Measurements from ENCODE around the gene LFNG. TPM values are rescaled to one million over a fixed set of nuclear protein-coding genes. Genes with fewer than 3 reads are reported as not detected.

Gene LFNG
- total RNA-seq, 3 donors from 2014 or later (not counting 1 experiment from before 2014, with no cell fraction given), result 140 to 191 (median 176) TPM

DNA sequence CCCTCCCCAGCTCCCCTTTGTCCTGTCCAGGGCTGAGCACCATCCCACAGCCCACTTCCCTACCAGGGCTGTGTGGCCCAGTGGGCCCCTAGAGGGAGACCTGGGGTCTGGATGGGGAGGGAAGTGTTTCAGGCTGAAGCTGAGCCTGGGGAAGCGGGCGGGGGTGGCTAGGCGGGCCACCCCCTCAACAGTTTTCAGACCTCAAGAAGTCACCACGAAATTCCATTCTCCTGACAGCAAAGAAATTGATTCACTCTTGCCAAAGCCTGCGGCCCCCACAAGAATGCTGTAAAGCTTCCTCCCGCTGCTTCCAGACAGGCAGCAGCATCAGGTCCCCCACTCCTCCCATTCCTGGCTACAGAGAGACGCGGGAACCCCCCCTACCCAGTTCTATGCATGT is 2.5 kb upstream of the LFNG start:
- Mint-ChIP-seq H3K36me3 (no peaks in the 10 kb centered on the region), H3K4me3 (no peak overlapping the region), H3K27me3 (ENCODE audit: low read depth in 2 of 2) (no peaks in the 10 kb centered on the region), H3K27ac (peak overlapping the region in 1 of 2 donors; percentile 75), H3K4me1 (peaks cover 23 to 41% of the 10 kb centered on the region in 2 donors), H3K9me3 (no peaks in the 10 kb centered on the region)
- WGBS (ENCODE audit: insufficient coverage), result 81% methylated on average over 8 of the region's 8 CpGs
- TF ChIP-seq, protein P1, sequence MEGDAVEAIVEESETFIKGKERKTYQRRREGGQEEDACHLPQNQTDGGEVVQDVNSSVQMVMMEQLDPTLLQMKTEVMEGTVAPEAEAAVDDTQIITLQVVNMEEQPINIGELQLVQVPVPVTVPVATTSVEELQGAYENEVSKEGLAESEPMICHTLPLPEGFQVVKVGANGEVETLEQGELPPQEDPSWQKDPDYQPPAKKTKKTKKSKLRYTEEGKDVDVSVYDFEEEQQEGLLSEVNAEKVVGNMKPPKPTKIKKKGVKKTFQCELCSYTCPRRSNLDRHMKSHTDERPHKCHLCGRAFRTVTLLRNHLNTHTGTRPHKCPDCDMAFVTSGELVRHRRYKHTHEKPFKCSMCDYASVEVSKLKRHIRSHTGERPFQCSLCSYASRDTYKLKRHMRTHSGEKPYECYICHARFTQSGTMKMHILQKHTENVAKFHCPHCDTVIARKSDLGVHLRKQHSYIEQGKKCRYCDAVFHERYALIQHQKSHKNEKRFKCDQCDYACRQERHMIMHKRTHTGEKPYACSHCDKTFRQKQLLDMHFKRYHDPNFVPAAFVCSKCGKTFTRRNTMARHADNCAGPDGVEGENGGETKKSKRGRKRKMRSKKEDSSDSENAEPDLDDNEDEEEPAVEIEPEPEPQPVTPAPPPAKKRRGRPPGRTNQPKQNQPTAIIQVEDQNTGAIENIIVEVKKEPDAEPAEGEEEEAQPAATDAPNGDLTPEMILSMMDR (IDR thresholded peaks at IDR 0.05), result no peak
- DNase-seq (no peak), ATAC-seq (no peak)
- Histone ChIP-seq H3K4me1 (ENCODE audit: control insufficient read depth, insufficient read depth, low read length) (peaks cover 43% of the 10 kb centered on the region), H3K36me3 (ENCODE audit: control insufficient read depth, insufficient read depth, low read length) (no peaks in the 10 kb centered on the region), H3K9me3 (ENCODE audit: control insufficient read depth, insufficient read depth, low read length) (no peaks in the 10 kb centered on the region), H3K4me3 (ENCODE audit: low read length) (no peak overlapping the region), H3K27ac (ENCODE audit: low read length) (no peak overlapping the region), H3K27me3 (ENCODE audit: control insufficient read depth, insufficient read depth, low read length) (no peaks in the 10 kb centered on the region)
- intact Hi-C loops (cut with micrococcal nuclease), result no loop called here

DNA sequence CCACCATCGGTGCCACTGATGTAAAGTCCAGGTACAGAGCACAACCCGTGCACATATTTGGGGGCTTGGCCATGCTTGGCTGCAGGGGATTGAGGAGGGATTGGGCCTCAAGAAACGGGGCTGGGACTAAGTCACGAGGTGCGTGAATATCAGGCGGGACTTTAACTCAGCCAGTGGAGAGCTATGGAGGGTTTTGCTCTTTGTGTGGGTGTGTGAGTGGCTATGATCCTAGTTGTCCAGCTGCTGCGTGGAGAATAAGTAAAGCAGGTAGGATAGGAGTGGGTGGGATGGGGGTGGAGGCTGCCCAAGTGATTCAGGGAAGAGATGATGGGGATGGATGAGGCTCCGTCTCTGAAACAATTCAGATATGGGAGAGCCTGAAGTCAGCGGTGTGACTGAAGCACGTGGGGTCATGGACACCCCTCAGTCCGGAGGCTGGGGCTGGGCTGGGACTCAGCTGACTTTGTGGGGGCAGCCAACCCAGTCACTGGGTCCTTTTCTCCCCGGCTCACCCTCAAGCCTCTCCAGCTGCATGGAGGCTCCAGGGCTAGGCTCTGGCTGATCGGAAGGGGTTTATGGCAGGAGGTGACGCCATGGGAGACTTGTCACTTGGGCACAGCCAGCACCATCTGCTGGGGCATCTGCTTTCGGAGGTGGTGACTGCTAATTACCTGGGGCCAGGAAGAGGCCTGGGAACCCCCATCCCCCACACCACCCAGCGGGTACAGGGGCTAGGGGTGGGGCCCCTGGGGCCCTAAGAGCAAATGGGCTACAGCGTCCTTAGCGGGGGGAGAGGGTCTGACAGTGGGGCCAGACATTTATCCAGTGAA is 1.7 kb upstream of the LFNG start:
- Mint-ChIP-seq H3K9me3 (no peaks in the 10 kb centered on the region), H3K4me1 (peaks cover 19 to 41% of the 10 kb centered on the region in 2 donors), H3K36me3 (no peaks in the 10 kb centered on the region), H3K4me3 (peak overlapping the region; percentile 75), H3K27ac (peak overlapping the region; percentile 73 to 75), H3K27me3 (ENCODE audit: low read depth in 2 of 2) (no peaks in the 10 kb centered on the region)
- H3K36me3 ChIP-seq (ENCODE audit: control insufficient read depth, insufficient read depth, low read length), result peaks cover 2% of the 10 kb centered on the region
- H3K4me1 ChIP-seq (ENCODE audit: control insufficient read depth, insufficient read depth, low read length), result peaks cover 43% of the 10 kb centered on the region
- no peak overlapping the region for H3K27ac ChIP-seq (ENCODE audit: low read length)
- no peaks in the 10 kb centered on the region for H3K27me3 ChIP-seq (ENCODE audit: control insufficient read depth, insufficient read depth, low read length)
- TF ChIP-seq, protein P1 (IDR thresholded peaks at IDR 0.05), result no peak
- ATAC-seq (no peak), DNase-seq (peak in 1 of 2 donors; percentile 45)
- no peaks in the 10 kb centered on the region for H3K9me3 ChIP-seq (ENCODE audit: control insufficient read depth, insufficient read depth, low read length)
- H3K4me3 ChIP-seq (ENCODE audit: low read length), result no peak overlapping the region
- intact Hi-C loops (cut with micrococcal nuclease), result no loop called here
- 87% methylated on average over 18 of the region's 18 CpGs for WGBS (ENCODE audit: insufficient coverage)

DNA sequence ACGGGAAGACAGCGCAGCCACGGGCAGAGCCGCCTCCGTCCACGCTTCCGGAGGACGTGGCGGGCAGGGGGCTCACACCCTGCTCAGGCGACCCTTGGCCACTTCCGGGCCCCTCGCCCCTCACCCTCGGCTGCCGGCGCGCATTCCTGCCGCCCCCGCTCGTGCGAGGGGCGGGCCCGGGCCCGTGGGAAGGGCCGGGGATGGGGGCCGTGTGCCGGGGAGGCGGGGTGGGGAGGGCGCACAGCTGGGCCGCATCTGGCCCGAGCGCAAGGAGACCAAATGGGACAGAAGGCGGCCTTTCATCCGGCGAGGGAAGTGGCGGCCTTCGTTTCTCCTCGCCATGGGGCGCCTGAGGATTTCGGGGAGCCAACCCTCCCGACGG is 846 bp upstream of the LFNG start:
- TF ChIP-seq, protein P1 (IDR thresholded peaks at IDR 0.05), result no peak
- no peaks in the 10 kb centered on the region for H3K9me3 ChIP-seq (ENCODE audit: control insufficient read depth, insufficient read depth, low read length)
- Mint-ChIP-seq H3K4me1 (peaks cover 20 to 37% of the 10 kb centered on the region in 2 donors), H3K27me3 (ENCODE audit: low read depth in 2 of 2) (no peaks in the 10 kb centered on the region), H3K36me3 (no peaks in the 10 kb centered on the region), H3K27ac (peak overlapping the region; percentile 73 to 75), H3K9me3 (no peaks in the 10 kb centered on the region), H3K4me3 (peak overlapping the region; percentile 81)
- H3K36me3 ChIP-seq (ENCODE audit: control insufficient read depth, insufficient read depth, low read length), result peaks cover 4% of the 10 kb centered on the region
- intact Hi-C loops (cut with micrococcal nuclease), result no loop called here
- no peak for DNase-seq
- H3K4me3 ChIP-seq (ENCODE audit: low read length), result peak overlapping the region; percentile 39
- no peak for ATAC-seq
- H3K4me1 ChIP-seq (ENCODE audit: control insufficient read depth, insufficient read depth, low read length), result peaks cover 43% of the 10 kb centered on the region
- no peaks in the 10 kb centered on the region for H3K27me3 ChIP-seq (ENCODE audit: control insufficient read depth, insufficient read depth, low read length)
- 4% methylated on average over 41 of the region's 41 CpGs for WGBS (ENCODE audit: insufficient coverage)
- H3K27ac ChIP-seq (ENCODE audit: low read length), result peak overlapping the region; percentile 13

All from natural killer cell (primary cell).